MM.1S (cell line): ENCODE data around the gene C2.

Experiments used
- DNase-seq: peaks from one replicate; pipeline ENCODE4 v3.0.0-alpha.2; 2015
- H2AFZ ChIP-seq: fragments of 300-600 bp; sonication (generic); 2 replicates; pipeline ENCODE4 v1.6.0; 2016; ENCODE audit warnings: antibody characterized with exemption, low read length
- H3F3A ChIP-seq: fragments of 300-600 bp; sonication (generic); 2 replicates; pipeline ENCODE4 v1.6.1; 2016; ENCODE audit warnings: mild to moderate bottlenecking, antibody characterized with exemption, low read length, moderate library complexity, mixed read lengths; ENCODE audit not compliant: insufficient read depth
- H3K27ac ChIP-seq: fragments of 300-600 bp; sonication (generic); 2 replicates; pipeline ENCODE4 v1.5.1; 2016; ENCODE audit warnings: mild to moderate bottlenecking, low read length
- H3K27me3 ChIP-seq: fragments of 300-600 bp; sonication (generic); replicated peaks from 2 replicates; pipeline ENCODE4 v1.6.0; 2016; ENCODE audit warnings: low read length; ENCODE audit not compliant: insufficient read depth
- H3K36me3 ChIP-seq: fragments of 300-600 bp; sonication (generic); replicated peaks from 2 replicates; pipeline ENCODE4 v1.6.1; 2016; ENCODE audit warnings: mild to moderate bottlenecking, low read length, mixed read lengths; ENCODE audit not compliant: insufficient read depth
- H3K4me1 ChIP-seq: fragments of 300-600 bp; sonication (generic); 2 replicates; pipeline ENCODE4 v1.6.1; 2016; ENCODE audit warnings: low read length, mixed read lengths
- H3K4me2 ChIP-seq: fragments of 300-600 bp; sonication (generic); 2 replicates; pipeline ENCODE4 v1.6.0; 2016; ENCODE audit warnings: low read depth, low read length
- H3K4me3 ChIP-seq: fragments of 300-600 bp; sonication (generic); 2 replicates; pipeline ENCODE4 v1.5.1; 2016; ENCODE audit warnings: low read length, mixed read lengths
- H3K79me2 ChIP-seq: fragments of 300-600 bp; sonication (generic); 2 replicates; pipeline ENCODE4 v1.6.1; 2016; ENCODE audit warnings: mixed run types, low read length, mixed read lengths
- H3K9ac ChIP-seq: fragments of 300-600 bp; sonication (generic); 2 replicates; pipeline ENCODE4 v1.6.1; 2016; ENCODE audit warnings: low read length, mixed read lengths
- H3K9me2 ChIP-seq: fragments of 300-600 bp; sonication (generic); replicated peaks from 2 replicates; pipeline ENCODE4 v1.6.1; 2016; ENCODE audit warnings: mild to moderate bottlenecking, low read length, mixed read lengths; ENCODE audit not compliant: insufficient read depth
- H3K9me3 ChIP-seq: fragments of 300-600 bp; sonication (generic); replicated peaks from 2 replicates; pipeline ENCODE4 v1.6.1; 2016; ENCODE audit warnings: mild to moderate bottlenecking, low read length, mixed read lengths; ENCODE audit not compliant: insufficient read depth
- H4K20me1 ChIP-seq: fragments of 300-600 bp; sonication (generic); 2 replicates; pipeline ENCODE4 v1.6.1; 2016; ENCODE audit warnings: mild to moderate bottlenecking, low read length, moderate library complexity, mixed read lengths; ENCODE audit not compliant: insufficient read depth
- CTCF ChIP-seq: fragments of 300-600 bp; sonication (generic); IDR thresholded peaks from 2 replicates; pipeline ENCODE4 v1.5.1; 2016; ENCODE audit warnings: antibody characterized with exemption, low read length, mixed read lengths
- EZH2 ChIP-seq: fragments of 300-600 bp; sonication (generic); optimal IDR thresholded peaks from 2 replicates; pipeline ENCODE3; 2017; ENCODE audit warnings: low read depth, mild to moderate bottlenecking, antibody characterized with exemption, low read length, mixed read lengths
- EZH2phosphoT487 ChIP-seq: fragments of 300-600 bp; sonication (generic); IDR thresholded peaks from 2 replicates; pipeline ENCODE4 v1.6.1; 2018; ENCODE audit warnings: antibody characterized with exemption, low read length

The C2 gene

GRCh38 chr6:31943742-31944141, 16.2 kb downstream of the C2 start:
- Histone ChIP-seq H2AFZ (no peak overlapping the region), H3K27me3 (peaks cover 35% of the 10 kb centered on the region), H3K9me3 (no peaks in the 10 kb centered on the region), H3K27ac (no peak overlapping the region), H4K20me1 (no peaks in the 10 kb centered on the region), H3K4me1 (peaks cover 4% of the 10 kb centered on the region; the same call in 1 of the 2 replicates), H3K36me3 (no peaks in the 10 kb centered on the region), H3K4me2 (no peak overlapping the region), H3K79me2 (no peaks in the 10 kb centered on the region), H3K9ac (no peak overlapping the region), H3F3A (no peaks in the 10 kb centered on the region), H3K9me2 (no peaks in the 10 kb centered on the region), H3K4me3 (no peak overlapping the region)
- no peak for TF ChIP-seq EZH2phosphoT487
- TF ChIP-seq EZH2: no peak
- no peak for TF ChIP-seq CTCF
- DNase-seq: no peak

GRCh38 chr6:31945154-31945506, 17.6 kb downstream of the C2 start:
- peaks cover 35% of the 10 kb centered on the region for H3K27me3 ChIP-seq
- H3K4me3 ChIP-seq: no peak overlapping the region
- no peaks in the 10 kb centered on the region for H3K9me2 ChIP-seq
- H4K20me1 ChIP-seq: no peaks in the 10 kb centered on the region
- no peak overlapping the region for H3K27ac ChIP-seq
- no peaks in the 10 kb centered on the region for H3K9me3 ChIP-seq
- H3K9ac ChIP-seq: no peak overlapping the region
- TF ChIP-seq EZH2 (no peak), EZH2phosphoT487 (no peak), CTCF (no peak)
- peaks cover 4% of the 10 kb centered on the region; the same call in 1 of the 2 replicates for H3K4me1 ChIP-seq
- no peak overlapping the region for H3K4me2 ChIP-seq
- H3K79me2 ChIP-seq: no peaks in the 10 kb centered on the region
- no peaks in the 10 kb centered on the region for H3F3A ChIP-seq
- H3K36me3 ChIP-seq: no peaks in the 10 kb centered on the region
- no peak for DNase-seq
- H2AFZ ChIP-seq: no peak overlapping the region

- no peak within 1 kb of the TSS for H2AFZ ChIP-seq
- DNase-seq: no peak
Measured at GRCh38 chr6:31945507-31946369, 18.2 kb downstream of the C2 start, which contains the start of gene CFB. Gene CFB (plus strand): TSS chr6:31946095. CDS start chr6:31946222, 127 bp downstream.

More at GRCh38 chr6:31945507-31946369, 18.2 kb downstream of the C2 start, which contains the start of gene CFB:
- Histone ChIP-seq H3K4me3 (no peak within 1 kb of the TSS), H3F3A (no peaks in the 10 kb centered on the region), H3K9ac (no peak within 1 kb of the TSS), H3K27ac (no peak within 1 kb of the TSS), H4K20me1 (no peaks in the 10 kb centered on the region), H3K36me3 (no peaks in the 10 kb centered on the region), H3K4me2 (no peak within 1 kb of the TSS), H3K9me2 (no peaks in the 10 kb centered on the region), H3K9me3 (no peaks in the 10 kb centered on the region), H3K27me3 (peaks cover 35% of the 10 kb centered on the region), H3K4me1 (peaks cover 4% of the 10 kb centered on the region; the same call in 1 of the 2 replicates), H3K79me2 (no peaks in the 10 kb centered on the region)
- TF ChIP-seq CTCF (no peak), EZH2phosphoT487 (no peak), EZH2 (no peak)
